Raji (cell line): ENCODE results near the gene MAP1B.

Experiments
- POLR2A ChIP-seq: IDR thresholded peaks from 2 replicates; pipeline ENCODE4 v1.6.1; 2011; ENCODE audit warnings: low read depth, low read length, control low read depth; ENCODE audit not compliant: insufficient read depth

Gene MAP1B

DNA sequence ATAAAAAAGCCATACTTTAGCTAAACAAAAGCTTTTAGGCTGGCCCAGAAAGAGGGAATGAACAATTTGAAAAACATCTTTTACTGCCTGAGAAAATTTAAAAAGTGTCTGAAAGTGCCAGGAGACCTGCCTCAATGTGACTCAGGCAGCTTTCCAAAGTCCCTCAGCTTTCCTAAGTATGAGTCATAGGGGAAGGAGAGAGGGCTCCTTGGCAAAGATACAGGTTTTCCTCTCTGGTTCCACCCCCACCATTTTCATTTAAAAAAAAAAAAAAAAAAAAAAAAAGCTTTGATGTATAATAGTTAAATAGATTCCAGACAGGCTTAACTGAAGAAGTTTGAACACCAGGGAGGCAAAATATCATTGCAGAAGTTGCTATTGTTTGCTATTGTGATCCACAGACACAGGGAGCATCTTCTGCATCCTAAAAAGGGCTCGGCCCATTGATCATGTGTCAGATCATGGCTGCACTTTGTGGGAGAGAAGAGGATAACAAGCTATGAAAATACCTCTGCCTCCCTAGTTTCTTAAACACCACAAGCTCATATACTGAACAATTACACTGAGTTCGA, 141.2 kb downstream of the MAP1B start:
- TF ChIP-seq POLR2A: no peak

DNA sequence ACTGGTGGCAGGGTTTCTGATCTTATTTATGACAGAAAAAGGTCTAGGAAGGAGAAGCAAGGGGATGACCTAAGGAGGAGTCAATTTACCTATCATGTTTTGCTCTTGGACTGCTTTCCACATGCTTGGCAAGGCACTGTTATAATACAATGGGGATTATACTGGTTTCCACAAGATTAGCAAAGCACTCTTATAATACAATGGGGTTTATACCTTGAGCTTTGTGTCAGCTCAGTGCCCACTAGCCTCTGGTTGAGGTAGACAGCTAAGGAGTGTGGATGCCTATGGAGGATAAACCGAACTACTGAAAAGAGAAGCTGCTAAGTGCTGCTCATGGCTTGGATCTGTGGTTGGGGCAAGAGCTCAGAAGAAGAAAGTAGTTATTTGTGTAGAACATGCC, 144.1 kb downstream of the MAP1B start:
- TF ChIP-seq POLR2A: no peak

DNA sequence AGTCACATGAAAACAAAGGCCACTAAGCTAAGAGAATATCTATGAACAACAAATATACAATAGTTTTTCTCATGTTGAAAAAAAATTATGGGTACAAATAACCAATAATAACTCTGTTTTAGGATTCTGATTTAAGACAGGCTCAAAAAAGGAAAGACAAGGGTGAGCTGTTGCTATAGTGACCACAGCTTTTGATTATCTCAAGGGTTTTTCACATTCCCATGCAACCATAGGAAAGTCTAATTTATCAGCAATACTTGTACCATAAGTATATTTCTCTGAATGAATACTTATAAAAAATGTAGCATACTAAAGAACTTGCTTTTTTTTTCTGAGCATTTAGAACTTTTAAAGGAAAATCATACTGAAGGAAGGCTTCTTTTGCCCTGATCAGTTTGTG, 144.7 kb downstream of the MAP1B start:
- no peak for TF ChIP-seq POLR2A

DNA sequence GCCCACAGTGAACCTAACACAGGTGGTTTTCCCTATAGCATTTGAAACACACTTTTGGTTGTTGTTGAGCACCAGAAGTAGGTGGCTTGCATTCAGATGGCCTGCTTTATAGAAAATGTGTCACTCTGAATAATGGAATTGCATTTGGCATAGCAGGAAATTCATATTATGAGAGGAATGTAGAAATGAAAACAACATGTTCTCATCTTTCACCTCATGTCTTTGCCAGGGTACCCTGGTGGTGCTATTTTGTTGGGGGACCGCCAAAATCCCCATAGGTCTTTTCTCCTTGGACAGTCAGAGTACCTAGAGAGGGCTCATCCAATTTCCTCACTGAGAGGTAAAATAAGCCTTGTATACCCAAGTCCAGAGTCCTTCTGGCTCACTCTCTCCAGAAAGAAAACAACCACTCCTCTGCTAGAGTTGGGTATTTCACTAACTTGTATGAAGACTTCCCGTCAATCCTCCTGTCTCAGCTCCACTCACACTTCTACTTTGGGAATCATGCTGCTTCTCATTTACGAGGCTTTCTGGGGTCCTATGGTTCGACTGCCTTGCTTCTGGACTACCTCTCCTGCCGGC, 145.4 kb downstream of the MAP1B start:
- TF ChIP-seq POLR2A: no peak

DNA sequence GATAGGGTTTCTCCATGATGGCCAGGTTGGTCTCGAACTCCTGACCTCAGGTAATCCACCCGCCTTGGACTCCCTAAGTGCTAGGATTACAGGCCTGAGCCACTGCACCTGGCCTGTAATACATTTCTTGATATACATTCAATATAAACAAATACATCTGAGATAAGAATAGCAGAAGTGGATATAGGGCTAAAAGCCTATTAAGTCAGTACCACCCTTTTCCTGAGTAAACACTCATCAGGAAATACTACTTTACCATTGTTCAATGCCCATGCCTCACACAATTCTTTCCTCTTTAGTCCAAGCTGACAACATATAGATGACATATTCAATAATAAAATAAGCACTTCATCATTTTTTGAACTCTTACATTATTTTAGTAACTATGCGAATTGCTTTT, 148.0 kb downstream of the MAP1B start:
- no peak for TF ChIP-seq POLR2A

DNA sequence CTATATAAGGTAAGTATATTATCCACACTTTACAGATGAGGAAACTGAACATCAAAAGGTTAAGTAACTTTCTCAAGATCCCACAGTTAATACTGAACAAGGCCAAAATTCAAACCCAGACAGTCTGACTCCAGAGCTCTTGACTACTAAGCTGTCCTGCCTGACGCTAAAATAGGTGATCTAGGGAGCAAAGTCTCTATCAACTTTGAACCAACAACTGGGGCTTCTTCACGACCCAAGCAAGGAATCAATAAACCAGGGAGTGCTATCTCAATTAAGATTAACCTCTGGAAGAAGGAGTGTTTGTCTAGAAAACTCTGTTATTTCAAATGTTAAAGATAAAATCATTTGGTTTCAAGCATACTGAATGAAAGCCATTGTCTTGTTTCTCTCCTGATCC, 148.4 kb downstream of the MAP1B start:
- no peak for TF ChIP-seq POLR2A

DNA sequence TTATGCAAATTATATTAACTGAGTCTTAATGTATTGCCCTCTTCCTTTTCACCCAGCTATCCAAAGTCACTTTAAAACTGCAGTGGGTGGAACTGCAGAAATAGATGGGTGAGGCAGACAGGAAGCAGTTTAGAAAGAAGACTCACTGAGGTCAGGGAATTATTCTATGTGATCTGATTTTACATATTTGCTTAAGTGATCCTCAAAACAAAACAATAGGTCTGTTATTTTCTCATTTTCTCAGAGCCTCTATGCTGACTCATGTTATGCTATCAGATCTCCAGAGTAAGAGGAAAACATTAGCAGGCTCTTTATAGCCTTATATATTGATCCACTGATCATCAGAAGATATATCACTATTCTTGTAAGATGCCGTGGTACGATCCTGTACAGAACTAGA, 149.3 kb downstream of the MAP1B start:
- TF ChIP-seq POLR2A: no peak
